SK-N-SH (cell line): ENCODE results near the gene DGKH. TPM values are rescaled to one million over a fixed set of nuclear protein-coding genes. Genes with fewer than 3 reads are reported as not detected.

Experiments used
- CTCF ChIA-PET: fragments of 300-600, 350-600 bp; formaldehyde crosslinking; extraction: SDS; loops from one replicate; lab custom pipeline; 2021; lab: Yijun Ruan, JAX
- POLR2A ChIA-PET: fragments of 350-600 bp; sonication (Branson Sonifier 250); formaldehyde crosslinking; extraction: SDS; loops from one replicate; lab custom pipeline; 2020; ENCODE audit warnings: antibody characterized with exemption, inconsistent platforms; lab: Yijun Ruan, JAX
- DNase-seq: peaks from one replicate; pipeline ENCODE4 v3.0.0; 2012
- H2AFZ ChIP-seq: fragments of 200-600 bp; sonication (generic); 2 replicates; pipeline ENCODE4 v1.8.1; 2016; ENCODE audit warnings: antibody characterized with exemption, mild to moderate bottlenecking, low read depth
- H3F3A ChIP-seq: fragments of 200-600 bp; sonication (generic); replicated peaks from 2 replicates; pipeline ENCODE3; 2016; ENCODE audit warnings: antibody characterized with exemption, mild to moderate bottlenecking; ENCODE audit not compliant: insufficient read depth
- H3K27ac ChIP-seq, 2 experiments: fragments of 200-500 bp in 1 of 2; fragments of 200-600 bp in 1 of 2; sonication (Bioruptor generic) in 1 of 2; sonication (generic), shearing (Covaris generic) in 1 of 2; 2 replicates each; pipeline versions ENCODE4 v1.5.1 to v1.6.1; 2014 to 2016; ENCODE audit warnings: low read depth in 2 of 2, inconsistent platforms in 1 of 2, low read length in 1 of 2, mild to moderate bottlenecking in 1 of 2, mixed read lengths in 1 of 2
- H3K27me3 ChIP-seq: fragments of 200-600 bp; sonication (generic), shearing (Covaris generic); 2 replicates; pipeline ENCODE4 v1.6.1; 2016; ENCODE audit warnings: mixed run types; ENCODE audit not compliant: insufficient read depth
- H3K36me3 ChIP-seq, 2 experiments: fragments of 200-500 bp in 1 of 2; fragments of 200-600 bp in 1 of 2; sonication (Bioruptor generic) in 1 of 2; sonication (generic) in 1 of 2; replicated peaks in 1 of 2; 2 replicates each; pipeline versions ENCODE3 to v1.5.1; 2014 to 2016; ENCODE audit warnings: low read length in 1 of 2, mild to moderate bottlenecking in 1 of 2; ENCODE audit not compliant: insufficient read depth in 2 of 2, control insufficient read depth in 1 of 2
- H3K4me1 ChIP-seq, 2 experiments: fragments of 200-500 bp in 1 of 2; fragments of 200-600 bp in 1 of 2; sonication (Bioruptor generic) in 1 of 2; sonication (generic), shearing (Covaris generic) in 1 of 2; 2 replicates each; pipeline versions ENCODE4 v1.5.1 to v1.6.1; 2014 to 2016; ENCODE audit warnings: low read depth in 1 of 2, low read length in 1 of 2, mixed run types in 1 of 2; ENCODE audit not compliant: insufficient read depth in 2 of 2, control insufficient read depth in 1 of 2
- H3K4me2 ChIP-seq: fragments of 200-600 bp; sonication (generic), shearing (Covaris generic); 2 replicates; pipeline ENCODE4 v1.6.1; 2017; ENCODE audit warnings: mixed run types
- H3K4me3 ChIP-seq, 2 experiments: fragments of 200-500 bp in 1 of 2; fragments of 200-600 bp in 1 of 2; sonication (Bioruptor generic) in 1 of 2; sonication (generic), shearing (Covaris generic) in 1 of 2; 2 replicates each; pipeline versions ENCODE4 v1.5.1 to v1.8.1; 2014 to 2016; ENCODE audit warnings: low read depth in 2 of 2, inconsistent platforms in 1 of 2, low read length in 1 of 2, mild to moderate bottlenecking in 1 of 2, mixed read lengths in 1 of 2, moderate library complexity in 1 of 2
- H3K79me2 ChIP-seq: fragments of 200-600 bp; sonication (generic); 2 replicates; pipeline ENCODE4 v1.8.1; 2017; ENCODE audit warnings: mild to moderate bottlenecking; ENCODE audit not compliant: insufficient read depth
- H3K9ac ChIP-seq: fragments of 200-600 bp; sonication (generic); 2 replicates; pipeline ENCODE4 v1.6.1; 2017; ENCODE audit warnings: mixed run types
- H3K9me2 ChIP-seq: fragments of 200-600 bp; sonication (generic); 2 replicates; pipeline ENCODE4 v1.6.1; 2017; ENCODE audit warnings: mixed run types
- H3K9me3 ChIP-seq: fragments of 200-600 bp; sonication (generic); 2 replicates; pipeline ENCODE4 v1.6.1; 2017; ENCODE audit warnings: mixed run types, mild to moderate bottlenecking, moderate library complexity
- H4K20me1 ChIP-seq: fragments of 200-600 bp; sonication (generic); 2 replicates; pipeline ENCODE4 v1.6.1; 2017; ENCODE audit warnings: mild to moderate bottlenecking, mixed run types; ENCODE audit not compliant: insufficient read depth
- ELF1 ChIP-seq: IDR thresholded peaks from 2 replicates; pipeline ENCODE4 v1.4.0; 2012
- EP300 ChIP-seq, 2 experiments: IDR thresholded peaks; 2 replicates each; pipeline versions ENCODE4 v1.4.0 to v1.6.1; 2012; ENCODE audit warnings: borderline replicate concordance in 1 of 2, low read depth in 1 of 2, low read length in 1 of 2
- EZH2phosphoT487 ChIP-seq: fragments of 200-600 bp; sonication (generic); IDR thresholded peaks from 2 replicates; pipeline ENCODE4 v1.6.1; 2017; ENCODE audit warnings: low read depth, mixed run types, mild to moderate bottlenecking, antibody characterized with exemption, moderate library complexity, borderline replicate concordance
- FOSL2 ChIP-seq: IDR thresholded peaks from 2 replicates; pipeline ENCODE4 v1.4.0; 2012; ENCODE audit warnings: low read depth, mild to moderate bottlenecking, moderate library complexity, borderline replicate concordance
- FOXM1 ChIP-seq: IDR thresholded peaks from 2 replicates; pipeline ENCODE4 v1.4.0; 2012; ENCODE audit warnings: low read depth, mild to moderate bottlenecking
- GABPA ChIP-seq: IDR thresholded peaks from 2 replicates; pipeline ENCODE4 v1.4.0; 2012; ENCODE audit warnings: low read depth, mild to moderate bottlenecking
- NFIC ChIP-seq: IDR thresholded peaks from 2 replicates; pipeline ENCODE4 v1.4.0; 2012; ENCODE audit warnings: borderline replicate concordance
- RFX5 ChIP-seq: IDR thresholded peaks from 2 replicates; pipeline ENCODE4 v1.6.1; 2012; ENCODE audit warnings: mild to moderate bottlenecking, improper control_type of control experiment, low read length
- RXRA ChIP-seq: IDR thresholded peaks from 2 replicates; pipeline ENCODE4 v1.4.0; 2012; ENCODE audit warnings: low read depth, mild to moderate bottlenecking, borderline replicate concordance
- SIN3A ChIP-seq: IDR thresholded peaks from 2 replicates; pipeline ENCODE4 v1.6.1; 2012; ENCODE audit warnings: low read depth, mild to moderate bottlenecking, low read length, moderate library complexity, borderline replicate concordance
- TAF1 ChIP-seq: IDR thresholded peaks from 2 replicates; pipeline ENCODE4 v1.6.1; 2012; ENCODE audit warnings: low read depth, mild to moderate bottlenecking, low read length, moderate library complexity, borderline replicate concordance
- TCF12 ChIP-seq: IDR thresholded peaks from 2 replicates; pipeline ENCODE4 v1.4.0; 2012
- YY1 ChIP-seq: IDR thresholded peaks from 2 replicates; pipeline ENCODE4 v1.4.0; 2012; ENCODE audit warnings: low read depth, mild to moderate bottlenecking
- WGBS: methylation state at CpG from one replicate; pipeline ENCODE4 v1.1.6; 2017; ENCODE audit warnings: low lambda C conversion rate; 5-methylcytosine and 5-hydroxymethylcytosine counted together
- polyA plus RNA-seq, 3 experiments: library from polyadenylated mRNA; depleted of rRNA; stranded (reverse); fragments of >200 nt; gene quantifications; 2 replicates each; pipeline ENCODE4 v1.2.3, GENCODE V29; 2012

DGKH gene
- polyA plus RNA-seq, 1 of the 3 experiments (the other 2 are of a cell fraction) = 2.5 TPM

DNA sequence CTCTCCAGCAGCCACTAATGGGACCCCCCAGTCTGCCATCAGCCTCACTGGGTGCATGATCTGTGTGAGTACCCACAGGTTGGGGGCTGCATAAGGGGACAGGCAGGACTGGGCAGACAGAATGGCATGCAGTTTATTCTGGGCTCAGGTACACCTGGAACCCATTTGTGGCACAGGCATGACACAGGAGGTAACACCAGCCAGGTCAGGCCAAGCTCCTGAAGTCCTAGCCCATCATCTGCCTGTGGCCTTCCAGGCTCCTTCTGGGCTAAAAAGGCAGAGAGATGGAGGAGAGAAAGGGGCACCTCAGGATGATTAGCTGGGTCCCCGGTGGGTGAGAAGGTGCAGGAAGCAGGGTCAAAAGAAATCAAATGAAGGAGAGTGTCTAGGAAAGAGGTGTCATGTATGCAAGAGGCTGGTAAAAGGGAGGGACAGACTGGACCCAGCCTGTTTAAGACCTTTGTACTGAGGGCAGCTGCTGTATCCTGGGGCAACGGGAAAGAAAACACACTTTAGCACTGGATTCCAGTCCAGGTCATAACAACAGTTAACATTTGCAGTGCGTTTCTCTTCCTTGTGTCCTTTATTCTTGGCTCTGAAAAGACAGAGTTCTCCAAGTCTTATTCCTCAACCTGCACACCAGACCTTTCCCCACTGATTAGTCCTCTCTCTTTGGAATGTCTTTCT is 20.2 kb upstream of the DGKH start:
- Histone ChIP-seq H3K9ac (no peak overlapping the region), H3F3A (peaks cover 4% of the 10 kb centered on the region)
- no peak for DNase-seq
- POLR2A ChIA-PET = no interaction called here
- TF ChIP-seq FOSL2 (no peak), SIN3A (no peak), RFX5 (no peak), RXRA (no peak), EP300 (IDR thresholded peaks at IDR 0.05; ENCODE audit: borderline replicate concordance in 1 of 2, low read depth in 1 of 2, low read length in 1 of 2) (no peak), EZH2phosphoT487 (no peak), TAF1 (no peak), TCF12 (no peak), ELF1 (no peak)
- TF ChIP-seq, all 33 proteins: peak for 0
- Histone ChIP-seq H3K4me1 (peaks cover 0 to 8% of the 10 kb centered on the region in 2 experiments; a peak in 1 of 4 replicates), H3K27me3 (no peaks in the 10 kb centered on the region), H3K36me3 (no peaks in the 10 kb centered on the region), H3K4me3 (no peak overlapping the region), H3K27ac (no peak overlapping the region), H3K9me2 (no peaks in the 10 kb centered on the region), H3K9me3 (no peaks in the 10 kb centered on the region), H3K79me2 (no peaks in the 10 kb centered on the region), H4K20me1 (no peaks in the 10 kb centered on the region), H3K4me2 (no peak overlapping the region), H2AFZ (no peak overlapping the region)
- CTCF ChIA-PET = interaction anchor here (1.7 kb wide), 1 partner anchor 9 kb away, joined by 4 read pairs; no protein-coding TSS in a partner anchor
- WGBS = 60% methylated on average over 3 of the region's 3 CpGs

DNA sequence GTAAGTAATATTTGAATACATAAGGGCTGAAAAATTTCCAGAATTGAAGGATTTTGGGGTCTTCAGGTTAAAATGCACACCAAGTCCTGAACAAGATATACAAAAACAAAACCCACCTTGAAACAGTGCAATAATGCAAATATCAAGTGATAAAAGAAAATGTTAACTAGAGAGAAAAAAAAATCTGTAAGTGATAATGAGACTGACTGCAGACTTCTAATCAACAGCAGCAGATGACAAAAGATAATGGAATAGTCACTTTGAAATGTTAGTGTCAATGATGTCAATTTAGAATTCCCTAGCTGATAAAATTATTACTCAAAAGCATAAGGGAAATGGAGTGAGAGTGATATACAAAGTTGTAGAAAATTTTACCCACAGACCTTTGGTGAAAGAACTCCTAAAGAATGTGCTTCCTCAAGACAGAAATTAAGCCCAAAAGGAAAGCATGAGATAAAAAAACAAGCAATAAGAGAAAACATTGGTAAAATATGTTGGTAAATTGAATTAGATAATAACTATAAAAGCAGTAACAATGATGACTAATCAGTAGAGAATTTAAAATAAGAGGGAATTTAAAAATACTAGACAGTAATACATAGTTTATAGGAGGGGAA is 12.4 kb upstream of the DGKH start:
- ChIA-PET POLR2A (no interaction called here), CTCF (interaction anchor here (1.0 kb wide), 1 partner anchor 229 kb away, joined by 3 read pairs; no protein-coding TSS in a partner anchor)
- Histone ChIP-seq H3K36me3 (no peaks in the 10 kb centered on the region), H3K27ac (no peak overlapping the region), H3K9me2 (no peaks in the 10 kb centered on the region), H3K9me3 (no peaks in the 10 kb centered on the region; the same call in 1 of the 2 replicates), H3K27me3 (no peaks in the 10 kb centered on the region), H3F3A (peaks cover 23% of the 10 kb centered on the region), H3K4me3 (no peak overlapping the region), H4K20me1 (no peaks in the 10 kb centered on the region), H2AFZ (no peak overlapping the region), H3K79me2 (peaks cover under 1% of the 10 kb centered on the region; the same call in 1 of the 2 replicates), H3K4me2 (no peak overlapping the region), H3K9ac (no peak overlapping the region), H3K4me1 (no peaks in the 10 kb centered on the region; a peak in 1 of 4 replicates)
- TF ChIP-seq RXRA (no peak), FOXM1 (no peak), GABPA (no peak), RFX5 (no peak), EP300 (IDR thresholded peaks at IDR 0.05; ENCODE audit: borderline replicate concordance in 1 of 2, low read depth in 1 of 2, low read length in 1 of 2) (no peak), NFIC (no peak), YY1 (no peak)
- no peak for DNase-seq
